H1 (cell line): ENCODE results near the gene FGF18. TPM values are rescaled to one million over a fixed set of nuclear protein-coding genes. Genes with fewer than 3 reads are reported as not detected.

Experiments
- microRNA-seq, 2 experiments: library from miRNA; unstranded; fragments of <30 nt; microRNA quantifications; one replicate each; pipeline versions ENCODE4 to v1.2.0, GENCODE V29; 2016 to 2020; ENCODE audit warnings: borderline microRNAs expressed in 2 of 2, borderline number of aligned reads in 2 of 2, borderline replicate concordance in 1 of 2
- polyA plus RNA-seq, 7 experiments: library from polyadenylated mRNA; depleted of rRNA in 3 of 7; stranded (reverse) in 5 of 7; unstranded in 2 of 7; fragments of >200 nt in 5 of 7; fragments of 200-250 nt in 2 of 7; gene quantifications; 1 replicate in 5 of 7; 2 replicates in 1 of 7; 4 replicates in 1 of 7; pipeline versions ENCODE4 v1.2.1 to v1.2.3, GENCODE V29; 2011 to 2013; ENCODE audit warnings: missing spikeins in 2 of 7, mixed read lengths in 2 of 7
- small RNA-seq: library from polyadenylated mRNA; stranded (forward); fragments of <200 nt; extraction: miRNeasy Mini kit (QIAGEN cat#:217004); gene quantifications from one replicate; pipeline ENCODE3, GENCODE V24; 2013; ENCODE audit not compliant: insufficient read depth
- total RNA-seq: library from RNA; stranded (reverse); fragmentation: NEBNext Ultra II Directional; extraction: Animal tissue kit (Norgen Biotek cat#: 25700); gene quantifications from 2 replicates; pipeline ENCODE4 v1.2.1, GENCODE V29; 2021

FGF18 gene
- total and polyA plus RNA-seq, 2 of the 8 experiments (the other 6 are each of a cell fraction or from before 2014, with no cell fraction given): 0.54 to 1.3 TPM

Small RNA genes within 50 kb of the gene (microRNA-seq; reads per million reads assigned to microRNA genes)
- 0.20 to 0.46 reads per million in 2 experiments for gene MIR3912

Small RNA genes within 50 kb of the gene (small RNA-seq; reads per million reads assigned to genes)
- 11.8 reads per million, percentile 85 among the genes with 10 or more reads in this experiment for gene MIR3912

Other genes with a start within 250 kb of the FGF18 start
- not detected in 2 replicates for gene TLX3, start 110.4 kb upstream of the FGF18 start, total RNA-seq
- gene TLX3, start 110.4 kb upstream of the FGF18 start, polyA plus RNA-seq (2011; rRNA removed): not detected in 2 replicates
- gene NPM1, start 31.8 kb upstream of the FGF18 start, total RNA-seq: 4,042 and 4,211 TPM in 2 replicates
- gene NPM1, start 31.8 kb upstream of the FGF18 start, polyA plus RNA-seq (2011; rRNA removed): 2,182 and 2,865 TPM in 2 replicates